Suppressor macrophage treated with lipopolysaccharide for 1 hour (primary cell): ENCODE results near the gene TRO.

ENCODE experiments used
- DNase-seq, 3 donors: peaks; one replicate each; pipeline ENCODE4 v3.0.0-alpha.2; 2020 to 2022

TRO gene

DNA sequence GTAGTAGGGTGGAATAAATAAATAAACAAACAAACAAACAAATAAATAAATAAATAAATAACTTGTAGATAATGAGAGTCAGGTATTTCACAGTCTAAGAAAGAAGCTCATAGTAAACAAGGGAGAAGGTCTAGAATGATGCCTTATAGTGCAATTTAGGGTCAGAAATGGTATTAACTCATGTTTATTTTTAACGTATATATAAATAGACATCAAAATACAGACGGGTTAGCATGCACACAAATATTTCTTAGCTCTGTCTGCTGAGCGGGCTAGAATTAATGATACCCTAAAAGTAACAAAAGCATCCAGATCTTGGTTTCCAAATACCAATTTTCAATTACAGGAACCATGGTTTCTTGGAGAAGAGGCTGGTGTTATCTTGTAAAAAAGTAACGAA, 56.8 kb downstream of the TRO start:
- DNase-seq = no peak

DNA sequence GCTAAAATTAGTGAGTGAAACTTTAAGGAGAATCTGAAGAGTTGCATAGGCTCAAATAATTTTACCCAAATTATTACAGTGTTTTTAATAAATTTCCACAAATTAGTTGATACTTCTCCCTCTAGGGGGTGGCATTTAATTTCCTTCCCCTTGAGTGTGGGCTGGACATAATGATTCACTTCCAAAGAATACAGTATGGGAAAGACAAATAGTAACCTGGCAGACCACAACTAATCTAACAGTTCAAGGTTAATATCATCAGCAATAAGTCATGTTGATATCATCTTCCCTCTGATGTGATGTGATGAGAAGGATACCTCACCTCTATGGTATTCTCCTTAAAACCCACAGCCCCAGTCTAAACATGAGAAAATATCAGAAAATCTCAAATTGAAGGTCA, 57.8 kb downstream of the TRO start:
- DNase-seq = no peak

DNA sequence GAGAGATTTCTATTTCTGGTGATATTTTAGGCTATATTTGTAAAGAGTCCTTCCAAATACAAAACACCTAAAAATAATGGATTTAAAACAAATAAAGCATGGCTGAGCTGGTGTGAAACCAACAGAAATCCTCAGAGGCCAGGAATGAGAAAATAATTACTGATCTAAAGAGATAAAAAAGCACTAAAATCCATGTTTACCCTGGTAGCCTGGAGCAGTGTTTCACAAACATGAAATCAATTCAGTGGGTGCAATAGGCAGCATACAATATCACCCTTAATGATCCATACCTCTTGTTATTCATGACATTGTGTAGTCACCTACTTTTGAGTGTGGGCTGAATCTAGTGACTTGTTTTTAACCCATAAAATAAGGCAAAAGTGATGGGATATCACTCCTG, 58.8 kb downstream of the TRO start:
- DNase-seq = no peak

DNA sequence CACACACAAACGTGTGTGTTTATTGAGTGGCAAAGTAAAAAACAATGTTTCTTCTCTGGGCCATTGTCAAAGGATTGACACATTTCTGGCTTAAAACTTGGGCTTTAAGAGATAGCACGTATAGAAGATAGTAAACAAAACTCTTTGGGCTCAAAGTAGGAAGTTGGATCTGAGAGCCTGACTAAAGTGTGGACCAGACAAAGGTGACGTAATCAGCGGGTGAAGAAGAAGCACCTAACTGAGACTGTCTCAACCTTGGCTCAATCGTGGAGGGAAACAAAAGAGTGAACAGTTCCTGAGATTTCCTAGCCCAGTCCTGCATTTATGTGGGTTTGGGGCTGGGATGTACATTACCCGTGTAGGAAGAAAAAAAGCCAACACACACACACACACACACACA, 59.7 kb downstream of the TRO start:
- DNase-seq = no peak
